K562 (cell line): ENCODE measurements around the gene HYOU1. TPM values are rescaled to one million over a fixed set of nuclear protein-coding genes. Genes with fewer than 3 reads are reported as not detected.
A peak's percentile ranks its signal among the peaks of the same experiment; 100 is the strongest.

ENCODE experiments used
- AFF4 ChIP-seq: sonication (generic); formaldehyde crosslinking; IDR thresholded peaks from 2 replicates; pipeline ENCODE4 v1.8.0; 2023; ENCODE audit warnings: mild to moderate bottlenecking, missing genetic modification reagents
- CREM ChIP-seq: IDR thresholded peaks from 2 replicates; pipeline ENCODE4 v1.6.1; 2014; ENCODE audit warnings: antibody characterized with exemption, low read depth
- ETS2 ChIP-seq: IDR thresholded peaks from 2 replicates; pipeline ENCODE4 v1.6.1; 2016; ENCODE audit warnings: borderline replicate concordance, missing genetic modification characterization, mild to moderate bottlenecking, moderate library complexity, missing compliant biosample characterization; ENCODE audit not compliant: poor library complexity, severe bottlenecking
- GTF3C2 ChIP-seq: IDR thresholded peaks from 3 replicates; pipeline ENCODE4 v1.6.1; 2011; ENCODE audit warnings: borderline replicate concordance, mild to moderate bottlenecking, moderate library complexity; ENCODE audit not compliant: insufficient read length; ENCODE audit errors: extremely low read depth
- HCFC1 ChIP-seq: IDR thresholded peaks from 2 replicates; pipeline ENCODE4 v1.6.1; 2012; ENCODE audit warnings: low read depth, low read length, improper control_type of control experiment
- HEY1 ChIP-seq: fragments of 250-450 bp; sonication (Bioruptor Pico); IDR thresholded peaks from 2 replicates; pipeline ENCODE4 v1.5.0; 2020; ENCODE audit warnings: mild to moderate bottlenecking, moderate library complexity, borderline replicate concordance
- HMG20A ChIP-seq: fragments of 450-650 bp; formaldehyde crosslinking; conservative IDR thresholded peaks from 2 replicates; pipeline ENCODE4 v1.4.0; 2020; ENCODE audit warnings: mild to moderate bottlenecking, mixed read lengths
- HNRNPH1 ChIP-seq: fragments of 200-400 bp; formaldehyde crosslinking; optimal IDR thresholded peaks from 2 replicates; pipeline ENCODE3; 2017; ENCODE audit warnings: low read depth, mild to moderate bottlenecking, low read length, moderate library complexity
- IRF9 ChIP-seq: fragments of 450-650 bp; IDR thresholded peaks from 2 replicates; pipeline ENCODE4 v1.6.1; 2016; ENCODE audit warnings: missing biosample characterization, missing genetic modification characterization
- KDM2B ChIP-seq: fragments of 250-450 bp; sonication (Bioruptor Pico); IDR thresholded peaks from 2 replicates; pipeline ENCODE4 v1.8.0; 2021; ENCODE audit warnings: mild to moderate bottlenecking, moderate library complexity
- RB1 ChIP-seq: fragments of 450-650 bp; IDR thresholded peaks from 2 replicates; pipeline ENCODE4 v1.6.1; 2017; ENCODE audit warnings: low read depth, mild to moderate bottlenecking
- RNF2 ChIP-seq: sonication (generic); IDR thresholded peaks from 2 replicates; pipeline ENCODE4 v1.6.1; 2016
- SLC30A9 ChIP-seq: fragments of 250-450 bp; sonication (Bioruptor Pico); IDR thresholded peaks from 2 replicates; pipeline ENCODE4 v1.8.0; 2022; ENCODE audit warnings: mild to moderate bottlenecking, moderate library complexity
- SMARCE1 ChIP-seq: fragments of 450-650 bp; IDR thresholded peaks from 2 replicates; pipeline ENCODE4 v1.7.1; 2016; ENCODE audit warnings: mild to moderate bottlenecking
- SRSF7 ChIP-seq: fragments of 200-400 bp; formaldehyde crosslinking; optimal IDR thresholded peaks from 2 replicates; pipeline ENCODE3; 2017; ENCODE audit warnings: mild to moderate bottlenecking, low read depth, low read length
- TEAD4 ChIP-seq, 2 experiments: sonication (generic) in 1 of 2; formaldehyde crosslinking in 1 of 2; IDR thresholded peaks; 2 replicates each; pipeline versions ENCODE4 v1.6.1 to v1.8.0; 2012 to 2022; ENCODE audit warnings: borderline replicate concordance in 1 of 2, inconsistent platforms in 1 of 2, low read length in 1 of 2, mild to moderate bottlenecking in 1 of 2, missing genetic modification reagents in 1 of 2
- UBTF ChIP-seq, 2 experiments: IDR thresholded peaks; 2 replicates each; pipeline ENCODE4 v1.6.1; 2012; ENCODE audit warnings: improper control_type of control experiment in 2 of 2, low read depth in 2 of 2, low read length in 2 of 2, borderline replicate concordance in 1 of 2
- YY1 ChIP-seq, 3 experiments: IDR thresholded peaks; 2 replicates each; pipeline ENCODE4 v1.6.1; 2011; ENCODE audit warnings: low read length in 2 of 3, mild to moderate bottlenecking in 2 of 3, moderate library complexity in 2 of 3, borderline replicate concordance in 1 of 3, control low read depth in 1 of 3, low read depth in 1 of 3; ENCODE audit not compliant: insufficient read depth in 3 of 3, insufficient replicate concordance in 2 of 3, control insufficient read depth in 1 of 3, insufficient read length in 1 of 3; ENCODE audit errors: extremely low read depth in 1 of 3
- polyA plus RNA-seq, 8 experiments: library from polyadenylated mRNA; depleted of rRNA in 4 of 8; stranded (reverse) in 5 of 8; unstranded in 3 of 8; fragments of >200 nt; fragmentation: Nextera tagmentation in 2 of 8; fragmentation: Illumina TruSeq in 1 of 8; extraction: Ambion mirVana in 2 of 8; extraction: Trizol in 1 of 8; gene quantifications; 2 replicates each; pipeline versions ENCODE4 v1.2.1 to v1.2.3, GENCODE V29; 2011 to 2014; ENCODE audit warnings: inconsistent platforms in 1 of 8, missing spikeins in 1 of 8
- total RNA-seq, 7 experiments: library from RNA; depleted of rRNA in 6 of 7; stranded (reverse); fragments of >200 nt in 6 of 7; fragmentation: Illumina TruSeq in 2 of 7; extraction: Trizol in 2 of 7; gene quantifications; 2 replicates each; pipeline versions ENCODE4 v1.2.1 to v1.2.3, GENCODE V29; 2011 to 2021; ENCODE audit warnings: low replicate concordance in 1 of 7

The HYOU1 gene
- total and polyA plus RNA-seq, 9 of the 15 experiments (the other 6 are each of a cell fraction or from before 2014, with no cell fraction given) = 19.5 to 197 (median 128) TPM

- TF ChIP-seq AFF4 (CRISPR knock-in tag) = no peak
- peak in 1 of 3 experiments; percentile 8 for TF ChIP-seq YY1 (IDR thresholded peaks at IDR 0.05; ENCODE audit: borderline replicate concordance in 1 of 3, control insufficient read depth in 1 of 3, extremely low read depth in 1 of 3, insufficient read depth in 3 of 3, insufficient read length in 1 of 3, insufficient replicate concordance in 2 of 3, low read depth in 1 of 3, low read length in 2 of 3)
- TF ChIP-seq CREM = 0 out of 2 replicates have a peak, but pooled peaks have one; percentile 28
- peak; percentile 32 for TF ChIP-seq HNRNPH1
- TF ChIP-seq HCFC1 = peak; percentile 46; the same call in 1 of the 2 replicates
- no peak for TF ChIP-seq SLC30A9 (CRISPR knock-in tag)
- TF ChIP-seq HEY1 (CRISPR knock-in tag) = no peak
- TF ChIP-seq KDM2B (CRISPR knock-in tag) = no peak
- no peak for TF ChIP-seq GTF3C2
- no peak for TF ChIP-seq IRF9 (tag)
- TF ChIP-seq SRSF7 = no peak
- no peak for TF ChIP-seq SMARCE1
- no peak for TF ChIP-seq RB1
- TF ChIP-seq ETS2 (tag) = no peak
- TF ChIP-seq TEAD4 (IDR thresholded peaks at IDR 0.05; ENCODE audit: low read length) = no peak
- TF ChIP-seq TEAD4 (CRISPR knock-in tag; IDR thresholded peaks at IDR 0.05; ENCODE audit: borderline replicate concordance) = peak; percentile 66; the same call in 1 of the 2 replicates
- no peak for TF ChIP-seq HMG20A (CRISPR knock-in tag)
- peak; percentile 73 to 85; a peak in 1 of 4 replicates for TF ChIP-seq UBTF (IDR thresholded peaks at IDR 0.05; ENCODE audit: borderline replicate concordance in 1 of 2, low read depth in 2 of 2, low read length in 2 of 2)
- TF ChIP-seq RNF2 = no peak
Measured at GRCh38 chr11:119094816-119095065, 37.7 kb upstream of the HYOU1 start (continued).
